ENCODE results near the gene ANKRD6. TPM values are rescaled to one million over a fixed set of nuclear protein-coding genes. Genes with fewer than 3 reads are reported as not detected.

ANKRD6 gene
- total and polyA plus RNA-seq, 8 donors = 6.3 to 14.7 (median 9.6) TPM

DNA sequence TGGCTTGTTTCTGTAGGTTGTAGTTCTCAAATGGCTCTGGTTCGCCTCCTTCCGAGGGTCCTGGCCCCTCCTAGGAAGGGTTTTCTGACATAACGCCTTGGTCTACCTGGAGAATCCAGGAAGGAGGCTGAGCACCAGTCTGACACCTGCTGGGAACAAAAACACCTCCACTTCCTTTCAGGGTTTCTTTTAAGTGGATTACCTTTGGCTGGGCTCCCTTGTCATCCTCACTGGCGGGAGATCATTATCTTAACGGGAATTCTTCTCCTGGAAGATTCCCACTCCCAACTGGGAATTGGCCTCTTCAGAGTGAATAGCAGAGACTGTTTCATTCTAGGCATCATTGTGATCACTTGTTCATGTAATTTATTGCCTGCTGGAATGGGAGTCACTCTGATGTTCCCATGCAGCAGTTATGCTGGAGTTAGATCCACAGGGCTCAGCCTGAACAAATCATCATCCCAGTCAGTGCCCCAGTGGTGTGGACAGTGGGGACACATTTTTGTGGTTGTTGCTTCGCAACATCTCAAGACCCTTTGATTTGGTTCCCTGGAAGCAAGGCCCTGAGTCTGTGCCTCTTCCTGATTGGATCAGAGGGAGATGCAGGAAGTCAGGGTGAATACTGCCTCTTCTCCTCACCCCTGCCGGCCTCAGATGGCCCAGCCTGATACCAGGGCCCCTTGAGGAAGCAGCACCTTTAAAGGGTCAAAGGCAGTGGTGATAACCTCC lies 156.5 kb downstream of the ANKRD6 start:
- H3K4me1 ChIP-seq = no peaks in the 10 kb centered on the region
- H3K36me3 ChIP-seq = no peaks in the 10 kb centered on the region
- no peaks in the 10 kb centered on the region for H3K27me3 ChIP-seq
- 73 to 83% methylated on average over 7 of the region's 7 CpGs for whole genome bisulfite sequencing, 2 donors
- DNase-seq = no peak
- intact Hi-C loops (cut with DNase I) = no loop called here
- ATAC-seq = no peak
- no peak overlapping the region for H3K4me3 ChIP-seq
- TF ChIP-seq, protein P1, sequence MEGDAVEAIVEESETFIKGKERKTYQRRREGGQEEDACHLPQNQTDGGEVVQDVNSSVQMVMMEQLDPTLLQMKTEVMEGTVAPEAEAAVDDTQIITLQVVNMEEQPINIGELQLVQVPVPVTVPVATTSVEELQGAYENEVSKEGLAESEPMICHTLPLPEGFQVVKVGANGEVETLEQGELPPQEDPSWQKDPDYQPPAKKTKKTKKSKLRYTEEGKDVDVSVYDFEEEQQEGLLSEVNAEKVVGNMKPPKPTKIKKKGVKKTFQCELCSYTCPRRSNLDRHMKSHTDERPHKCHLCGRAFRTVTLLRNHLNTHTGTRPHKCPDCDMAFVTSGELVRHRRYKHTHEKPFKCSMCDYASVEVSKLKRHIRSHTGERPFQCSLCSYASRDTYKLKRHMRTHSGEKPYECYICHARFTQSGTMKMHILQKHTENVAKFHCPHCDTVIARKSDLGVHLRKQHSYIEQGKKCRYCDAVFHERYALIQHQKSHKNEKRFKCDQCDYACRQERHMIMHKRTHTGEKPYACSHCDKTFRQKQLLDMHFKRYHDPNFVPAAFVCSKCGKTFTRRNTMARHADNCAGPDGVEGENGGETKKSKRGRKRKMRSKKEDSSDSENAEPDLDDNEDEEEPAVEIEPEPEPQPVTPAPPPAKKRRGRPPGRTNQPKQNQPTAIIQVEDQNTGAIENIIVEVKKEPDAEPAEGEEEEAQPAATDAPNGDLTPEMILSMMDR (IDR thresholded peaks at IDR 0.05) = no peak
- FAIRE-seq = no peak
- no peak overlapping the region for H3K27ac ChIP-seq
- no peaks in the 10 kb centered on the region for H3K9me3 ChIP-seq

DNA sequence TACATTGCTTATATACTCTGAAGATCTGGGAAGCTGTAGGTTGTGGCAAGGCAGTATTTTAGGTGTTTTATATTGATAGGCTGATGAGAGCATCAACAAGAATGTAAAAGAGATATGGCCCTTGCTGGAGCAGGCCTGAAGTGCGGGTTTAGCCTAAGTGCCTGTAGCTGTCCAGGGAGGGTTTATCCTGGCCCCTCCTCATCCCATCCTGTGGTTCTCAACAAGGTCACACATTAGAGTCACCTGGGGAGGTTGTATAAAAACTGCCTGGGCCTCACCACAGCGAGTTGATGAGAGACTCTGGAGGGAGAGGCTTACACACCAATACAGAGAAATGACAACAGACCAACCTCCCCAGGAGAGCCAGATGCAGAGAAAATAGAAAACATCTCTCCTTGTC lies 157.2 kb downstream of the ANKRD6 start:
- Histone ChIP-seq H3K27me3 (no peaks in the 10 kb centered on the region), H3K4me1 (no peaks in the 10 kb centered on the region), H3K36me3 (no peaks in the 10 kb centered on the region), H3K9me3 (no peaks in the 10 kb centered on the region), H3K27ac (no peak overlapping the region), H3K4me3 (no peak overlapping the region)
- ATAC-seq = no peak
- intact Hi-C loops (cut with DNase I) = no loop called here
- 66 to 75% methylated on average over 2 of the region's 2 CpGs for WGBS, 2 donors
- DNase-seq = no peak
- FAIRE-seq = no peak
- TF ChIP-seq, protein P1 (IDR thresholded peaks at IDR 0.05) = no peak

DNA sequence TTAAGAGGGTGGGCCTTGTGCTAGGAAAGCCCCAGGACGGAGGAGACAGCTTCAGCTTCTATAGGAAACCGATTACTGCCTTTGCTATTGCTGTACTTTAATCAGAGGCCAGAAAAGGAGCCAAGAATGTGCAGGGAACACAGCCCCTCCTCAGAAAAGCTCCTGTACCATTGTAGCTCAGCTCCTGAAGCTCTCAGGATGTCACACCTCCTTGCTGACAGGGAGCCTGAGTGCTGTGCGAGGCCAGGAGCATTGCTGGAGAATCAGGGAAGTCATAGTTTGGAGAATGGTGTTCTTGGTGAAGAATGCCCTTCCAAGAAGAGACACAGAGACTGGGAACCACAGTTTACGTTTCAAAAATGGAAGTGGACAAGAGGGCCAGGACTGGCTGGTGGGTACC lies 158.8 kb downstream of the ANKRD6 start:
- no peaks in the 10 kb centered on the region for H3K9me3 ChIP-seq
- no peaks in the 10 kb centered on the region for H3K27me3 ChIP-seq
- 91 to 95% methylated on average over 4 of the region's 4 CpGs for WGBS, 2 donors
- no peak for FAIRE-seq
- DNase-seq = no peak
- TF ChIP-seq, protein P1 (IDR thresholded peaks at IDR 0.05) = no peak
- no peaks in the 10 kb centered on the region for H3K4me1 ChIP-seq
- no peaks in the 10 kb centered on the region for H3K36me3 ChIP-seq
- no peak overlapping the region for H3K4me3 ChIP-seq
- ATAC-seq = no peak
- intact Hi-C loops (cut with DNase I) = no loop called here
- no peak overlapping the region for H3K27ac ChIP-seq

DNA sequence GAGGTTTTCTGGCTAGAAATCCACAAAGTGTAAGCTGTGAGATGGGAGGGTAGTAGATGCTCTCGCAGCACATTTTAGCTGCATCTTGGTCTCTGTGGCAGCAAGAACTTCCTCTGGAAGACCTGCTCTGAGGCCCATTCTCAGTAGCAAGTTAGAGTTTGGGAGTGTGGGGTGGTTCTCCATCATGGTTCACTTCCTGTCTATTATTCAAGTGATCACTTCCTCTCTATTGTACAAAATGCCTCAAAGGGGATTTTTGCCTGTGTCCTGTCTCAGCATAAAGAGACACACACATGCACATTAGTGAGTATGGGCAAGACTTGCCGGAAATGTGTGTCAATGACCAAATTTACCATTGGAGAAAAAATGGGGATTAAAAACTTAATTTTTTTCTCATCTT lies 163.1 kb downstream of the ANKRD6 start:
- H3K4me1 ChIP-seq = no peaks in the 10 kb centered on the region
- H3K4me3 ChIP-seq = no peak overlapping the region
- TF ChIP-seq, protein P1 (IDR thresholded peaks at IDR 0.05) = no peak
- intact Hi-C loops (cut with DNase I) = no loop called here
- no peaks in the 10 kb centered on the region for H3K36me3 ChIP-seq
- H3K27ac ChIP-seq = no peak overlapping the region
- DNase-seq (no peak), FAIRE-seq (no peak), ATAC-seq (no peak)
- H3K27me3 ChIP-seq = no peaks in the 10 kb centered on the region
- 85 to 91% methylated on average over 2 of the region's 2 CpGs for WGBS, 2 donors
- no peaks in the 10 kb centered on the region for H3K9me3 ChIP-seq

DNA sequence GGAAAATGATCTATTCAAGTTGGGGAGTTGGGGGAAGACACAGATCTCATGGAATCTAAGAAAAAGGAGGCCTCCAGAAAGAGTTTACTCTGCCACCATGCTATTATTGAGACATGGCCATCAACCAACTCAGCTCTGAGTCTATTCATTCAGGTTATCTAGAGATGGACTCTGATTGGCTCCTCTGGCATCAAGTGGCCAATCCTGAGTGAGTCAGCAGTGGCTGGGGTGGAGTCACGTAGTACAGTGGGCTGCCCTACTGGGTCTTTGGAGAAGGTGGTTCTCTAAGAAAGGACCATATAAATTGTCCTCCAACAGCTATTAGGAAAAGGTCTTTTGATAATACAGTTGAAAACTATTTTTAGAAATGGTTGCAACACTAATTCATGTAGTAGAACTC lies 163.5 kb downstream of the ANKRD6 start:
- no peak for ATAC-seq
- Histone ChIP-seq H3K4me3 (no peak overlapping the region), H3K9me3 (no peaks in the 10 kb centered on the region), H3K4me1 (no peaks in the 10 kb centered on the region), H3K27me3 (no peaks in the 10 kb centered on the region), H3K27ac (no peak overlapping the region), H3K36me3 (no peaks in the 10 kb centered on the region)
- intact Hi-C loops (cut with DNase I) = no loop called here
- 95 to 96% methylated on average over 1 of the region's 1 CpG for WGBS, 2 donors
- DNase-seq = no peak
- TF ChIP-seq, protein P1 (IDR thresholded peaks at IDR 0.05) = no peak
- FAIRE-seq = no peak
